Right forelimb (tissue), 1 donor: ENCODE results near the gene ST6GAL2.
A peak's percentile ranks its signal among the peaks of the same experiment; 100 is the strongest.

Experiments used
- DNase-seq: peaks from one replicate; pipeline ENCODE4 v3.0.0-alpha.2; 2018

The ST6GAL2 gene, protein sequence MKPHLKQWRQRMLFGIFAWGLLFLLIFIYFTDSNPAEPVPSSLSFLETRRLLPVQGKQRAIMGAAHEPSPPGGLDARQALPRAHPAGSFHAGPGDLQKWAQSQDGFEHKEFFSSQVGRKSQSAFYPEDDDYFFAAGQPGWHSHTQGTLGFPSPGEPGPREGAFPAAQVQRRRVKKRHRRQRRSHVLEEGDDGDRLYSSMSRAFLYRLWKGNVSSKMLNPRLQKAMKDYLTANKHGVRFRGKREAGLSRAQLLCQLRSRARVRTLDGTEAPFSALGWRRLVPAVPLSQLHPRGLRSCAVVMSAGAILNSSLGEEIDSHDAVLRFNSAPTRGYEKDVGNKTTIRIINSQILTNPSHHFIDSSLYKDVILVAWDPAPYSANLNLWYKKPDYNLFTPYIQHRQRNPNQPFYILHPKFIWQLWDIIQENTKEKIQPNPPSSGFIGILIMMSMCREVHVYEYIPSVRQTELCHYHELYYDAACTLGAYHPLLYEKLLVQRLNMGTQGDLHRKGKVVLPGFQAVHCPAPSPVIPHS

DNA sequence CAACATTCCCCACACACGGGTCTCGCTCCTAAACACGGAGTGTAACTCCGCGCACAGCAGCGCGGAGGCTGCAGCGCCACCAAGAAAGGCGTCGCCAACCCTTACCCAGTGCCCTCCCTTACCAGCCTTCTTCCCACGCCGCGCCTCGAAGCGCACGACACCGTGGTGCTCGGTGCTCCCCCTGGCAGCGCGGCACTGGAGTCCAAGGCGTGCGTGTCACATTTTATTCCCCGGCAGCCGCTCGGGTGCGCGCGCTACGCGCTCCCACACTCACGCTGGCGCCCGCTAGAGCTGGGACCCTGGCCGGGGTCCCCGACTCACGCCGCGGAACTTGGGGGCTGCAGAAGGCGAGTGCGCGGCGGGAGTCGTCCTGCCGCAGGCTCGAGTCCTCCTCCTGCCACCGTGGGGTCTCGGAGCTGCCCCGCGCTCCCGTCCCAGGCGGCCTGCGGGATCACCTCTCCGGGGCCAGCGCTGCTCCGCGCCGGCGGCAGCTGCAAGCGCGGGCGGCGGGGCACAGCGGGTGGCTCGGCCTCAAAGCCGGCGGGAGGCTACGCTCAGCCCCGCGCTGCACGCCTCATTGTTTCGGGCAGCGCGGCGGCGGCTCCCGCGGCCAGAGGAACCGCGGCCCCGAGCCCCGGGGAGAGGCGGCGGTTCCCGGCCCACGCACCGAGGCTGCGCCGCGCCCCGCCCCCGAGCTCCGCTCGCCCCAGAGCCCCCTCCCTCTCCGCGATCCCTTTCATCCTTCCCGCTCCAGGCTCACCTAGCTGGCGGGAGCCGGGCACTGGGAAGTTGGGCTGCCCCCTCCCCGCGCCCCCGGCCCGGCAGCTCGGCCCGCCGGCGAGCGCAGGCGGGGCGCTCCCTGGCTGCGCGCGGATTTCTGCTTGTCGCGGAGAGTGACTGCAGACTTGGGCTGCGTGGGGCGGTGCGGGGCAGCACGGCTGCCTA lies at the start of gene ST6GAL2:
ST6GAL2 (minus strand) TSS at position 197 of the 945 bp plus-strand sequence. CDS start 42,190 bp downstream, outside the sequence.
- peak; percentile 70 for DNase-seq

DNA sequence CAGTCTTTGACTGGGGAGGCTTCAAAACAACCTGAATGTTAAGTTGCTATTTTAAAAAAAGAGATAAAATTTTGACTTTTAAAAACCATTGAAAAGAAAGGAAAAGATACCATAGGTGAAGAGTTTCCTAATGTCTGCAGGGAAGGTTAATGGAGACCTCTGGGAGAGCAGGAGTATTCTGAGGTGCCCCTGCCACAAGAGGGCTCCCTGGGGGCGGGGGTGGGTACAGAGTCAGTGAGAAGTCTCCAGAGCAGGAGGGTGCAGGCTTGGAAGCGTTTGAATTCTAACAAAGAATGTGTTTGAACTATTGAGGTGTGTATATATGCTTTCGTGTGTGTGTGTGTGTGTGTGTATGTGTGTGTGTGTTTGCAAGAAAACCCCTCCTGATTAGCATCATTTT lies 46.7 kb upstream of the ST6GAL2 start:
- DNase-seq: no peak

DNA sequence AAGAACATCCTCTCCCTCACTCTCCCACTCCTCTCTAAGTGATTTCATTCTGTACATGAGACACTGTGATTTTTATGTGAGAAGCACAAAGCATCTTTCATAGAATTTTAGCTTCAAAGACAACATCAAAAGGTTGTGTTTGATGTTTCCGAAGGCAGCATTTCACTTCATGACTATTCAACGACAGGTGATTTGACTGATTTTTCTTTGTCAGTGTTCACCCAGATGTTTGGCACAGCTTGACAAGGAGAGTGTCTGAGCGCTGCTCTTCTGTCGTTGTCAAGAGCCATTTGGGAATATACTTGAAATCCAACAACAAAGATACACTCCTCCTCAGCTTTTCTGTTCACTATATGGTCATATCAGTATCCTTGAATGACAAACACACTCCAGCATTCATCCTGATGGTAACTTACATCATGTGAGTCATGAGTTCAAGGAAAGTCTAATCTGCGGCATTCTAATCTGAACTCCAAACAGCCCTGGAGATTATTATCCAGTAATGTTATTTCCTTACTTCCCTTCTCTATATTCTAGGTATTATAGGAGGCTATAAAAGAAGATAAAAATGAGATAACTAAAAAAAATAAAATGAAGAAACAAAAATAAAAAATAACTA lies 45.9 kb upstream of the ST6GAL2 start:
- DNase-seq: no peak

DNA sequence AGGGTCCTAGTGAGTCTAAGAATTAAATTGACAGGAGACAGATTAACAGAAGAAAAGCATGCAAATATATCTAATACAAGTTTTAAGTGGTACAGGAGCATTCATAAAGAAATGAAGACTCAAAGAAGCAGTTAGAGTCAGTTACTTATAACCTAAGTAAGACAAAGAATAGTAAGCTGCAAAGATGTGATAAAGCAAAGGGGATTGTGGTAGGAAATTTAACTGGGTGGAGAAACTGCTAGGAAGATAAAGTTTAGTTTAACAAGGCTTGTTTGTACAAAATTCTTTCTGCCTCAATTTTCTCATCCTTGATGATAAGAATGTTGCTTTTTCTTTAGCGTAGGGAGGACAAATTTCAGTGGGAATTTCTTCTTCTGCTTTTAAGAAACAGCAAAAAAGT lies 35.5 kb upstream of the ST6GAL2 start:
- no peak for DNase-seq

DNA sequence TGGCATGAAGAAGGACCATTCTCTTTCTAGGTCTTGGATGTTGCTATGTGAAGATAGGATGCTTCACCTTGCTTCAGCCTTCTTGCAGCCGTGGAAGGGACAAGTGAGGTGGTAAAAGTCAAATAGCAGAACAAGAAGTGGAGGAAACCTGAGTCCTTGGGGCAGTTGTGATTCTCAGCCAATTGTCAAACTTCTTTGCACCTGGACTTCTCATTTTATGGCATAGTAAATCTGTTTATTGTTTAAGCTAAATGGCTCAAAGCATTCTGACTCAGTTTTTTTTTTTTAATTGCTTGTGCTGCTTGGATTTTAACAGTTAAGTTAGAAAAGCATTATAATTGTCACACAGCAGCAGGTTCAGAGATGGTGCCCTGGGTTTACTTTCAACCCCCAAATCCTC lies 33.0 kb upstream of the ST6GAL2 start:
- no peak for DNase-seq

DNA sequence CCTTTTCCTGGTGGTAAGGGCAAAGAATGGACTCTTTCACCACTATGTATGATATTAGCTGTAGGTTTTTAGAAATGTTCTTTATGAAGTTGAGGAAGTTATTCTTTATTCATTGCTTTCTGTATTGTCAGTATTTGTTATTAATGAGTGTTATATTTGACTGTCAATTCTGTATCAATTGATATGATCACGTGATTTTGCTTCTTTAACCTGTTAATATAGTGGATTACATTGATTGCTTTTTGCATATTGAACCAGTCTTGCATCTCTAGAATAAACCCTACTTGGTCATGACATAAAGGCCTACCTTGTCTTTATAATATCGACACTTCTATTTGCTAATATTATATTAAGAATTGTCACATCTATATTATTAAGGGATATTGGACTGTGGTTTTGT lies 18.3 kb upstream of the ST6GAL2 start:
- no peak for DNase-seq

DNA sequence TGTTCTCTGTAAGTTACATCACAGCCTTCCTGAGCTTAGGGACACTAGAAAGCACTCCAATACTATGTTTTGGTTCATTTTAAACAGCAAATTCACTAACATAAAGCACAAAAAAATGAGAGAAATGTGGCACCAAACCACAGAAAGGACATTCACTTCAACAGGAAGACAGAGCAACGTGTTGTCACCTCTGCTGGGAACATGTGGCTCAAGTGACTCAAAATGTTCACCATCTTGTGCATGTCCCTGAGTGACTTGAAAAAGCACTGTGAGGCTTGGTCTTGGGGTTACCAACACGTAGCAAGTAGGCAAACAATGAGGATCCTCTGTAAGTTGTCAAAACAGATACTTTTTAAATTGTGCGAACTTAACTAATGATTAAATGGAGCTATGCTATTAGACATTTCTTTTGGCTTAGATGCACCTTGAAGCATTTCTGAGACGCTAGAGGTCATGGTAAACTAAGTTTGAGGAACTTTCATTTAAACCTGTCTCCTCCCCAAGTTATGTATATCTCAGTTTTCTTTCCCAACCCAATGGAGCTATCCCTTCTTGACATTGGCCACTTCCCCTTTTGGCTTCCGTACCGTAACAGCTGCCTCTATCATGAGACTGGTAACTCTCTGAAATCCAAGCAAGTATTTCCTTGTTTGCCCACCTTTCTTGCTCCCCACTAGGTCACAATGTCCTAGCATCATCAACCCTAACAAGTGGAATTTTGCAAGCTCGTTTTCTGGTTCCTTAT lies 14.0 kb upstream of the ST6GAL2 start:
- no peak for DNase-seq

DNA sequence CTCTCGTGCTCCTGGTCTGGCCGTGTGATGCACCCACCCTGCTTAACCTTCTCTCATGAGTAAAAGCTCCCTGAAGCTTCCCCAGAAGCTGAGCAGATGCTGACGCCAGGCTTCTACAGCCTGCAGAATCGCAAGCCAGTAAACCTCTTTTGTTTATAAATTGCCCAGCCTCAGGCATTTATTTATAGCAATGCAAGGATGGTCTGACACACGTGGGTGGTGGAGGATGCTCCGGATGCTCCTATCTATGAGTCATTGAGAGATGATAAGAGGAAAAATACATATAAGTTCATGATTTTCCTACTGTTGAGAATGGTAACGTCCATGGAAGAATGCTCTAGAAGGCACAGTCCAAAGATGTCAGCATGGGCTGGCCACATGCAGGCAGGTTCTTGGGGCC lies 8.6 kb upstream of the ST6GAL2 start:
- no peak for DNase-seq

DNA sequence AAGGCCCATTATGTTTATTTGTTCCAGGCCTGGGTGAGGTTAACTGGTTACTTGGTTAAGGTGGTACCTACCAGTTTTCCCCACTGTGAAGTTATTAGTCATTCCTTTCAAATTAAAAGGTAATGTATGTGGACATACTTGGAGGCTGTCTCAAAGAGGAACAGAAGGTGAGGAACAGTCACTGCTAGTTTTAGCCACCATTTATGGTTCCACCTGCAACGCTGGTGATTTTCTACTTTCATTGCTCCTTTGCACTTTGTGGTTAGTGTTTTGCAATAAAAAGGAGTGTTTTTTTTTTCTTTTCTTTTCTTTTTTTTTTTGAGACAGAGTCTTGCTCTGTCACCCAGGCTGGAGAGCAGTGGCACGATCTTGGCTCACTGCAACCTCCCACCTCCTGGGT lies 6.1 kb upstream of the ST6GAL2 start:
- no peak for DNase-seq

DNA sequence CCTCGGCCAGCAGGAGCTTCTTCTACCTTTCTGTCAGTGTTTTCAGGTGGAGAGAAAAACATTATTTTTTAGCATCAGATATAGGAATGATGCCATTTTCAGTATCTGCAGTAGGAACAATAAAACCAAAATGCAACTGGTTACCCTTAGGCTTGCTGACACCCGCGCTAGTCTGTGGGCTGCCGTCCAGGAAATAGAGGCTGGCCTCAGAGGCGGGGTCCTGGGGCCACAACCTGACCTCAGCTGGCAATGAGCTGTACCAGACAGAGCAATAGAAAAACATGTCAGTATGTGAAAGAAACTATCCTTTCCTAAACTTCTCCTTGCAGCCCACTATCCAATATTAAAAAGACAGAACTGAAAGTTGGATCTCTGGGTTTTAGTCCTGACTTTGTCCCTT lies 4.6 kb upstream of the ST6GAL2 start:
- no peak for DNase-seq

DNA sequence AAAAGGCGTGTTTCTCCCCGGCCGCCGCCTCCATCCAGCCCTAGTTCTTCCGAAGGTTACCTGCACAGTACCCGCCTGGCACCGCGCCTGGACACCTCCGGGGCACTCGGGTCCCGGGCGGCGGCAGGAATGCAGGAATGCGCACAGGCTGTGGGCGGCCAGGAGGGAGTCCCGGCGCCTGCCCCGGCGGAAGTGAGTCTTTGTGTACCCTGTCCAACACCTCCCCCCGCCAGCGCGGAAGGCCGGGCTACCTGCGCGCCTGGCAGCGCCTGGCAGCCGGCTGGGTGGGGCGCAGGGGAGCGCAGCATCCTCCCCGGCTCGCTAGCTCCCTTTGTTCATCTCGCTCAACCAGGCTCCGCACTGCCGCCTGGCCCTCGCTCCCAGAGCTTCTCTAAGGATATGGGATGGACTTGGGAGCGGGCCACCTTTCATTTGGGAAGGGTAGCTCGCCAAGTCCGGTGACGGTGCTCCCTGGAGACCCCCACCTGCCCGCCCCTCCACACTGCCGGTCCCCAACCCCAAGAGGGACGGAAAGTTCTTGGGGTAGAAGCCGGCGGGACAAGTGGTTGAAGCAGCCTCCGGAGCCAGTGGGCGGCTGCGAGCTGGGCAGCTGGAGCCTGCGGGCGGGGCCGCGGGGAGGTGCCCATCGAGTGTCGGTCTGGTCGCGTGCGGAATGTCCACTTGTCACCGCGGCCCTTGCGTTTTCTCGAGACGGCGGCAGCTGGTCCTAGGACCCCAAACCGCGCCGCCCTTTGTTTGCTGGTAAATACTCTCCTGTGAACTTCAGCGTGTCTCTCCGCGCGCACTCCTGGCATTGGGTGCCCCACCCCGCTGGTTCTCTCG lies 1.2 kb upstream of the ST6GAL2 start:
- peak; percentile 75 for DNase-seq

DNA sequence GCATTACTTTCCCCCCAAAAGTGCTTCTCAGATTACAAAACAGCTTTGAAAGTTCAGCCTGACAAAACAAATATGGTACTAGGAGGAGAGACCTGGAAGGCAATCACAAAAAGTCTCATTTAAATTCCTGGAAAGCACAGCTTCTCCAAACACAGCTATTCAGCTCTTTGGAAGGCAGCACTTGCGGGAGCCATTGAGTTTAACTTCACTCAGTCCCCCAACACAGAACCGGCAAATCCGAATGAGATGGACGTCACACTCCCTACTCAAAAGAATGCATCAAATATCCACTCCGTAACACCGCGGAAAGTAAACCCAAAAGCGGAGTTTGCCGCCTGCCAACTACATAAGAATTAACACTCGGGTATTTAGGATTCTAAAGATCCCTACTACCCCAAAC lies 638 bp downstream of the ST6GAL2 start:
- peak; percentile 45 for DNase-seq

DNA sequence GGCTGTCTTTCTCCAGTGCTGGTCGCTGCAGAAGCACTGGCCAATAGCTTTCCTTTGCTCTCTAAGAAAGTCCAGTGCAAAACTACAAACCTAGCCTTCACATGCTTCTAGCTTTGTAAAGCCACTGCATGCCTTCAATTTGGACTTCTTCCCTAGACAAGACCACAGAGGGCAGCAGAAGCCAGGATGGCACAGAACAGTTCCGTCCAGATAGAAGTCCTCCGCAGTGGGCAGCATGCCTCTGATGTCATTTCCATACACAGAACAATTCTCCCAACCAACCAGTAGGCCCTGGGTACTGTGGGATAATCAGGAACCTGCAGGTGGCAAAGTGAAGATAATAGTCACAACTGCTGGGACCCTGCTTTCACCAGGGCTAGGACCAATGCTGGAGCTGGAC lies 3.3 kb downstream of the ST6GAL2 start:
- no peak for DNase-seq

DNA sequence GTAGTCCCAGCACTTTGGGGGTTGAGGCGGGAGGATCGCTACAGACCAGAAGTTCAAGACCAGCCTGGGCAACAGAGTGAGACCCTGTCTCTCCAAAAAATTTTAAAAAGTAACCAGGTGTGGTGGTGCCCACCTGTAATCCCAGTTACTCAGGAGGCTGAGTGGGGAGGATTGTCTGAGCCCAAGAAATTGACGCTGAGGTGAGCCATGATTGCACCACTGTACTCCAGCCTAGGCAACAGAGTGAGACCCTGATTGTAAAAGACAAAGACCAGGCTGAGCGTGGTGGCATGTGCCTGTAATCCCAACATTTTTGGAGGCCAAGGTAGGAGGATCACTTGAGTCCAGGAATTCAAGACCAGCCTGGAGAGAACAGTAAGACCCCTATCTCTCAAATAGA lies 7.8 kb downstream of the ST6GAL2 start:
- no peak for DNase-seq

DNA sequence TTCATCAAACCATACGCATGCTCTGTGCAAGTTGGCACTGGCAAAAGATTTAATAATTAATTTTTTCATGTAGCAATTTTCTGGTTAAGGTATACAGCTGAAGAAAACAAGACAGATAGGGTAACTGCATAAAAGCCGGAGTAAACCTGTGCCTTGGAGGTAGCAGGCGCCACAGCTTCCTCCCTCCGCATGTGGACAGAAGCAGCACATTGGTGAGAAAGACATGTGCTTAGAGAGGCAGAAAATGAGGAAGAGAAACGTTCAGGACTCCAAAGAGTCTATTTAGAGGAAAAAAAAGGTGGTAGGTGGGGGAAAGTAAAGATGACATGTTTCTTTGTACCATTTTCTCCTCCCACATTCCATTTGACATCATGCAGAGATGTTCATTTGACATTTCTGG lies 9.3 kb downstream of the ST6GAL2 start:
- DNase-seq: no peak

DNA sequence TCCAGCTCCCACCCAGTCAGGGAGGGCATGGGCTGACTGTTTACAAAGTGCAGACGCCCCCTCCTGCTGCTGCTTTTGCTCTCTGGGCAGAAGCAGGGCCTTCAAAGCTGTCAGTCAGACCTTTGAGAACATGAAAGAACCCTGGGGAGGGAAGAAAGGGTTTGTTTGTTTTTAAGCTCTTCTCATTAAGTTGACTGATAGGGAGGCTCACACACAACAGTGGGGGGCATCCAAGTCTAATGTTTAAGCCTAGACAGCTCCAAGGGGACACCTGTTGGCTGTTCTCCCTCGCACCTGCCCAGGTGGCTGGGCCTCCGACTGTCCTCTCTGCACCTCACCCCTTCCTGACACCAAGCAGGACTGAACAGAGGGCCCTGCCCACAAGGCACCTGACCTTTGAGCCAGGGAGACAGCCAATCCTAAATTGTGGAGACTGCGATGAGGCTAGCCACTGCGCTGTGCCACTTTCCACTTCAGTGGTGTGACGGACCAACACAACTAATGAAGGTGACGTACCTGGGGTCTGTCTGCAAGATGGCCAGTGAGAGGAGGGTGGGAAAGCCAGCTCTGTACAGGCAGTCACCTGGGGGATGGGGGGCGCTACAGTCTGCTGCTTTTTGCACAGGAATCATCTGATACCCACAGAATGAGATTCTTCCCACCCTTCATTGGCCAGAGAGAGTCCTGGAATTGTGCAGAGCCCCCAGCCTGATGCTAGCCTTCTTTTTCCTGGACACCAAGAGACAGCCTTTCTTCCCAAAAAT lies 16.3 kb downstream of the ST6GAL2 start:
- no peak for DNase-seq

DNA sequence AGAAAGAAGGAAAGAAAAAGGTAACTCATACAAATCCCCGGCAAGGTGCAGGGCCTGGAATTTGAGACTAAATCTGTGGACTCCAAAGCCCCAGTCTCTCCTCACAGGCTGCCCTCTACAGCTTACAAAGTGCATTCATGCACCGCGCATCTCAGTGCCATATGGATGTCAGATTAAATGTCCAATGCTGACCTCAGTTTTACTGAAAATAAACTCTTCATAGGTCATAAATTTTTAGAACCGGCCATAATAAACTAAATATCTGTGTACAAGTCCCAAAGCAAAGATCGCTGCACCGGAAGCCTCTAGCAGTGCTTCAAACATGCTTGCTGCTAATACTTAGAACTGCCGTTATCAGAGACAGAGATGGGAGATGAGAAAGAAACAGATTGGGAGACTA lies 17.7 kb downstream of the ST6GAL2 start:
- DNase-seq: no peak

DNA sequence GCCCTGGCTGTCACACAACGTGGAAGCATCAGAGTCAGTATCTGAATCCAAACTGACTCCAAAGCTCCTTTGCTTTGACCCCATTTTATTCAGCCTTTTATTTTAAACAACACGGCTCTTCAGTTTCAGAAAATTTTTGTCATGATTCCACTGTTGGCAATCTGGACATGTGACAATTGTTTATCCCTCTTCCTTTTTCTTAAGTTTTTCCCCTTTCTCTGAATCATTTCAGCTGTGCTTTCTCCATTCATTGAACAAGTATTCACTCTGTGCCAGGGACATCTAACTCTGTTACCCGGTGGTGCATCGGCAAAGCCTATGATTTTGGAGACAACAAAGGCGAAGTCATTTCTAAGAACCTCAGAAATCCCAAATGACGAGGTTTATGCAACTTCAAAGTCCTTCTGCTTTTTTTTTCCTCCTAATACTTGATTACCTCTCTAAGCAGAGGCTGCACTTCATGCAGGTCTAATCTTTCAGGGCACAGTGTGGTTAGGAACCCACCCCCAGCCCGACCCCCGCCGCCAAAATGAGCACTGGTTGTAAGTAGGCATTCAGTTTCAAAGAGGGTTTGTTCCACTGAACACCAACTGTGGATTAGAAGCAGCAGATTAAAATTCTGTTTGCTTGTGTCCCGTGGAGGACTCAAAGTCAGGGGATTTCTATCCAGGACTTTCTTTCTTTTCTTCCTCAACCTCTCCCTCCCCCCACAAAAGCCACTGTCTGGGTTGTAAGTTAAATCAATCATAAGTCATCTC lies 18.6 kb downstream of the ST6GAL2 start:
- DNase-seq: no peak

DNA sequence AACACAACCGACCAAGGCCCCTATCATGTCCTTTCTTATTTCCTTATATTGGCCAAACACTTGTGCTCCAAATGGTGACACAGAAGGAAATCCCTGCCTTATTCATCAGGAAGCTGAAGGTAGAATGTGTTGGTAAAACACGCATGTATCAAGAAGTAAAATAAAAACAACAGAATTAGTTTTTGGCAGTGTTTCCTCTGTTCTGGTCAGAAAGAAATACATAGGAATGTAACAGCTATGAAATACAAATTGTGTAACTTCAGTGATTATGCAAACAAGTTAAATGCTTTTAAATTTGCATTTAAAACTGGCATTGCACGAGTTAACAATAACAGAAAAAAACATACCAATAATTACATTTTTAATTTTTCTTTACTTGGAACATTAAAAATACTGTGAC lies 19.3 kb downstream of the ST6GAL2 start:
- no peak for DNase-seq

DNA sequence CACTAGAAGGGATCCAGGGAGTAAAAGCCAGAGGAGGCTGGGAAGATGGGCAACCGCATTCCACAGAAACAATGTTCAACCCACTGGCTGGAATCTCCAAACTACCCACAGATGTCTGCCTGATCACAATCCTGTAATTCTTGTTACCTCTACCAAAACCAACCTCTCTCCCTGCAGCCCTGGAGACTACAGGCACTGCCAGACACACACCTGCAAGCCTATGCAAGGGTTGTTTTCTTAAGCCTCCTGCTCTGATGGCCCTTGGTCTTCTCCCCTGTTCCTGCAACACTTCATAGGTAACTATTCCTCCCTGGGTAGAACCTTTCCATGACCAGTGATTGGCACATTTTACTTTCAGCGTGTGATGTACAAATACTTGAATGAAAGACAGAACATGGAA lies 21.9 kb downstream of the ST6GAL2 start:
- DNase-seq: no peak
